Vagina (tissue), 2 donors: ENCODE measurements around the gene PGAM5. TPM values are rescaled to one million over a fixed set of nuclear protein-coding genes. Genes with fewer than 3 reads are reported as not detected.
A peak's percentile ranks its signal among the peaks of the same experiment; 100 is the strongest.

ENCODE experiments used
- DNase-seq, 2 donors: peaks; one replicate each; pipeline ENCODE4 v3.0.0-alpha.2; 2017; ENCODE audit errors: extremely low spot score in 2 of 2
- H3K27ac ChIP-seq: fragments of 200-600 bp; sonication (generic); one replicate; pipeline ENCODE4 v1.5.1; 2019
- H3K27me3 ChIP-seq: fragments of 200-600 bp; sonication (generic); one replicate; pipeline ENCODE4 v1.5.1; 2019
- H3K36me3 ChIP-seq, 2 donors: fragments of 200-600 bp; sonication (generic); one replicate each; pipeline ENCODE4 v1.5.1; 2017 to 2019
- H3K4me1 ChIP-seq: fragments of 200-600 bp; sonication (generic); one replicate; pipeline ENCODE4 v1.5.1; 2019
- H3K4me3 ChIP-seq, 2 donors: fragments of 200-600 bp; sonication (generic); 1 replicate in 1 of 2; 2 replicates in 1 of 2; pipeline ENCODE4 v1.5.1; 2016 to 2019
- H3K9me3 ChIP-seq: fragments of 200-600 bp; sonication (generic); one replicate; pipeline ENCODE4 v1.5.1; 2019
- POLR2A ChIP-seq, 2 donors: fragments of 450-650 bp; IDR thresholded peaks; one replicate each; pipeline ENCODE4 v1.6.1; 2017; ENCODE audit warnings: antibody characterized with exemption in 2 of 2, mild to moderate bottlenecking in 2 of 2, moderate library complexity in 2 of 2
- POLR2AphosphoS5 ChIP-seq, 2 donors: sonication (generic); formaldehyde crosslinking; IDR thresholded peaks; one replicate each; pipeline ENCODE4 v1.9.0; 2017; ENCODE audit warnings: antibody characterized with exemption in 2 of 2, mild to moderate bottlenecking in 2 of 2, low read depth in 1 of 2; ENCODE audit not compliant: insufficient read depth in 1 of 2
- intact Hi-C: fragments of 100-400 bp; cut with DNase I; formaldehyde crosslinking; loops from one replicate; pipeline ENCODE4 v1.15.1; 2023
- total RNA-seq: library from RNA; depleted of rRNA; stranded (reverse); fragments of >200 nt; gene quantifications from one replicate; pipeline ENCODE4 v1.2.3, GENCODE V29; 2016
- TF ChIP-seq, protein P1 (sequence below), 3 experiments: fragments of 450-650 bp in 2 of 3; fragments of 200-600 bp in 1 of 3; sonication (generic) in 1 of 3; IDR thresholded peaks; one replicate each; pipeline ENCODE4 v1.5.1; 2017 to 2019; ENCODE audit warnings: antibody characterized with exemption in 3 of 3, mild to moderate bottlenecking in 2 of 3, moderate library complexity in 2 of 3

Gene PGAM5
- total RNA-seq, 1 donor from 2014 or later, result 27.0 TPM

DNA sequence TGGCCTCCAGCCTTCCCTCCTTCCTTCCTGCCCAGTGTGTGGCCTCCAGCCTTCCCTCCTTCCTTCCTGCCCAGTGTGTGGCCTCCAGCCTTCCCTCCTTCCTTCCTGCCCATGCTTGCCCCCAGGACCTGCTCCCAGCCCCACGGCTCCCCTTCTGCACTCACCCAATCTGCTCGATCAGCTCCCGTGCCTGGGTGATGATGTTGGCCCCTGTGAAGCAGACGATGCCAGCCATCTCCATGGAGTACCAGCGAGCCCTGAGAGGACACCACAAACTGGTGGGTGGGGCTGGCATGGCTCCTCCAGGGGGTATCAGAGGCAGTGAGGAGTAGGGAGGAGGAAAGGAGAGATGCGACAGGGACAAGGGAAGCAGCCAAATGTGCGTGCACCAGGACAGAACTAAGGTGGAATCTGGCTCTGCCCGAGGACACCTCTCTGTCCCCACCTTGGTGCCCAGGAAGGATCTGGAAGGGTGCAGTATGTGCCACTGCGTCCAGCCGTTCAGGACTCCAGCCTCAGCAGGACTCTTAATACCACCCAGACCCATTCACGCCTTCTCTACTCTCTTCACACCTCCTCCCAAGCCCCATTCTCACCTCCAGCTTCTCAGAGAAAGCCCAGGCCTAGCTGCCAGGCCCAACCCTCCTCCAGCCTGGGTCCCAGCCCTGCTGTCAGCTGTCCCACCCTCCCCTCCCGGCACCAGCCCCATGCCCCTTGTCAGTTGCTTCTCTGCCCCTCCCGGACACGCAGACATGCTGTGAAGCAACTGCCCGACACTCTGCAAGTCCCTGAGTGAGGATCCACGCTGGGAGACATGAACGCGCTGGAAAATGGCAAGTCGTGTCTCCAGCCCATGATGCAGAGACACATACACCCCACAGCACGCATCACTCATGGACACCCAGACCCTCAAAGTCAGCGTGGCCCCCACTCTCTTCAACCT is 46.2 kb upstream of the PGAM5 start:
- DNase-seq, result peak in 1 of 2 donors; percentile 90
- TF ChIP-seq POLR2AphosphoS5 (IDR thresholded peaks at IDR 0.05; ENCODE audit: insufficient read depth in 1 of 2, low read depth in 1 of 2) (no peak), POLR2A (IDR thresholded peaks at IDR 0.05) (no peak)
- TF ChIP-seq, protein P1, sequence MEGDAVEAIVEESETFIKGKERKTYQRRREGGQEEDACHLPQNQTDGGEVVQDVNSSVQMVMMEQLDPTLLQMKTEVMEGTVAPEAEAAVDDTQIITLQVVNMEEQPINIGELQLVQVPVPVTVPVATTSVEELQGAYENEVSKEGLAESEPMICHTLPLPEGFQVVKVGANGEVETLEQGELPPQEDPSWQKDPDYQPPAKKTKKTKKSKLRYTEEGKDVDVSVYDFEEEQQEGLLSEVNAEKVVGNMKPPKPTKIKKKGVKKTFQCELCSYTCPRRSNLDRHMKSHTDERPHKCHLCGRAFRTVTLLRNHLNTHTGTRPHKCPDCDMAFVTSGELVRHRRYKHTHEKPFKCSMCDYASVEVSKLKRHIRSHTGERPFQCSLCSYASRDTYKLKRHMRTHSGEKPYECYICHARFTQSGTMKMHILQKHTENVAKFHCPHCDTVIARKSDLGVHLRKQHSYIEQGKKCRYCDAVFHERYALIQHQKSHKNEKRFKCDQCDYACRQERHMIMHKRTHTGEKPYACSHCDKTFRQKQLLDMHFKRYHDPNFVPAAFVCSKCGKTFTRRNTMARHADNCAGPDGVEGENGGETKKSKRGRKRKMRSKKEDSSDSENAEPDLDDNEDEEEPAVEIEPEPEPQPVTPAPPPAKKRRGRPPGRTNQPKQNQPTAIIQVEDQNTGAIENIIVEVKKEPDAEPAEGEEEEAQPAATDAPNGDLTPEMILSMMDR (IDR thresholded peaks at IDR 0.05), result no peak
- Histone ChIP-seq H3K27me3 (no peaks in the 10 kb centered on the region), H3K4me1 (no peaks in the 10 kb centered on the region), H3K36me3 (peaks cover 5 to 81% of the 10 kb centered on the region in 2 donors), H3K4me3 (no peak overlapping the region), H3K9me3 (no peaks in the 10 kb centered on the region), H3K27ac (no peak overlapping the region)
- intact Hi-C loops, result no loop called here

GRCh38 chr12:132665149-132665491 is 45.5 kb upstream of the PGAM5 start:
- DNase-seq, result no peak
- Histone ChIP-seq H3K36me3 (peaks cover 5 to 76% of the 10 kb centered on the region in 2 donors), H3K27ac (no peak overlapping the region), H3K27me3 (no peaks in the 10 kb centered on the region), H3K9me3 (no peaks in the 10 kb centered on the region), H3K4me3 (no peak overlapping the region), H3K4me1 (no peaks in the 10 kb centered on the region)
- intact Hi-C loops, result no loop called here
- no peak for TF ChIP-seq POLR2AphosphoS5 (IDR thresholded peaks at IDR 0.05; ENCODE audit: insufficient read depth in 1 of 2, low read depth in 1 of 2)

DNA sequence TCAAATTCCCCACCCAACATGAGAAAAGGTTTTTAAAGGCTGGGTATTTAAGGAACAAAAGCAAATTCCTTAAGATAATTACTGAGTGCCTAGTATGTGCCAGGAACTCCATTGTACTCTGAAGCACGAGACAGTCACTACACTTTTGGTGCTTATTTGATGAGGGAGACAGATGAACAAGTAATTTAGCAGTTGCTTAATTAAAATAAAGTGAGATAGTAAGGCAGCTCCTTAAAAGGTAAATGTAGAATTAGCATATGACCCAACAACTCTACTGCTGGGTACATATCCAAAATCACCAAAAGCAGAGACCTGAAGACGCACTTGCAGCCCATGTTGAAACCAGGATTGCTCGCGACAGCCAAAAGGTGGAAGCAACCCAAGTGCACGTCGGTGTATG is 44.8 kb upstream of the PGAM5 start:
- no peaks in the 10 kb centered on the region for H3K4me1 ChIP-seq
- H3K27me3 ChIP-seq, result no peaks in the 10 kb centered on the region
- H3K4me3 ChIP-seq, result no peak overlapping the region
- H3K27ac ChIP-seq, result no peak overlapping the region
- TF ChIP-seq POLR2A (IDR thresholded peaks at IDR 0.05) (no peak), POLR2AphosphoS5 (IDR thresholded peaks at IDR 0.05; ENCODE audit: insufficient read depth in 1 of 2, low read depth in 1 of 2) (no peak)
- TF ChIP-seq, protein P1 (IDR thresholded peaks at IDR 0.05), result no peak
- DNase-seq, result no peak
- intact Hi-C loops, result no loop called here
- H3K36me3 ChIP-seq, result peaks cover 5 to 75% of the 10 kb centered on the region in 2 donors
- no peaks in the 10 kb centered on the region for H3K9me3 ChIP-seq

DNA sequence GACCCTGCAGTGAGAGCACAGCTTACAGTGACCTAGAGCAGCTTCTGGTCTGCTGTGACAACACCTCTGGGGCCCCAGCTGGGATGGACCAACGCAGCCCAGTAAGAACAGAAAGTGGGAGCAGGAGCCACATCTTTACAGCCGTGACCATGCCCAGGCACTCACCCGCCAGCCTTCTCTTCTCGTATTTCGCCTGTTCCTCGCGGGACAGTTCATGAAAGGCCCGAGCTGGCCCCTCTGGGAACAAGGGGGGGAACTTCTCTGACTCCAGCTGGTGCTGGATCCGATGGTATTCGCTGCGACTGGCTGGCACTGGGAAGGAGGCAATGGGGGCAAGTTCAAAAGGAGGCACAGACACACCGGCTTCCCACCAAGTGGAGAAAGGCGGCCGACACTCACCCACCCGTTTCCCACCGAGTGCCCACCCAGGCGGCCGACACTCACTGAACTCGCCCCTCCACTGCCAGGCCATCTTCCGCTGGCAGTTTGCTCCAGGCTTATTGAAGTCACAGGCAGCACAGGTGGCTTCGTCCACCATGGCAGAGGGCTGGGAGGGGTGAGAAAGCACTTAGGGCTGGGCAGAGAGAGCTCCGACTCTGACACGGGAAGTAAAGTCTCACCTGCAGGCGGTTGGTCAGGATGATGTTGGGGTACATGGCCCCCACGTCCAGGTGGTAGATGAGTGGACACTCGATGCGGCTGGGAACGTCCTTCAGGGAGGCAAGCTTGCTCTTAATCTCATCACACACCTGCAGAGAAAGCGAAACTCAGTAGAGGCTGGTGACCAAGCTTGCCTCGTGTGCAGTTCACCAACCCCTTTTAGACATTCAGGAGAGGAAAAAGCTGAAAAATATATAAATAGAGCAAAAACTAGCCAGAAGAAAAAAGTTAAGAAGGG is 42.2 kb upstream of the PGAM5 start:
- no peaks in the 10 kb centered on the region for H3K27me3 ChIP-seq
- no peaks in the 10 kb centered on the region for H3K4me1 ChIP-seq
- H3K9me3 ChIP-seq, result no peaks in the 10 kb centered on the region
- no peak overlapping the region for H3K4me3 ChIP-seq
- peaks cover 5 to 77% of the 10 kb centered on the region in 2 donors for H3K36me3 ChIP-seq
- DNase-seq, result no peak
- TF ChIP-seq, protein P1 (IDR thresholded peaks at IDR 0.05), result no peak
- TF ChIP-seq POLR2AphosphoS5 (IDR thresholded peaks at IDR 0.05; ENCODE audit: insufficient read depth in 1 of 2, low read depth in 1 of 2), result no peak
- no peak for TF ChIP-seq POLR2A (IDR thresholded peaks at IDR 0.05)
- intact Hi-C loops, result no loop called here
- H3K27ac ChIP-seq, result no peak overlapping the region

DNA sequence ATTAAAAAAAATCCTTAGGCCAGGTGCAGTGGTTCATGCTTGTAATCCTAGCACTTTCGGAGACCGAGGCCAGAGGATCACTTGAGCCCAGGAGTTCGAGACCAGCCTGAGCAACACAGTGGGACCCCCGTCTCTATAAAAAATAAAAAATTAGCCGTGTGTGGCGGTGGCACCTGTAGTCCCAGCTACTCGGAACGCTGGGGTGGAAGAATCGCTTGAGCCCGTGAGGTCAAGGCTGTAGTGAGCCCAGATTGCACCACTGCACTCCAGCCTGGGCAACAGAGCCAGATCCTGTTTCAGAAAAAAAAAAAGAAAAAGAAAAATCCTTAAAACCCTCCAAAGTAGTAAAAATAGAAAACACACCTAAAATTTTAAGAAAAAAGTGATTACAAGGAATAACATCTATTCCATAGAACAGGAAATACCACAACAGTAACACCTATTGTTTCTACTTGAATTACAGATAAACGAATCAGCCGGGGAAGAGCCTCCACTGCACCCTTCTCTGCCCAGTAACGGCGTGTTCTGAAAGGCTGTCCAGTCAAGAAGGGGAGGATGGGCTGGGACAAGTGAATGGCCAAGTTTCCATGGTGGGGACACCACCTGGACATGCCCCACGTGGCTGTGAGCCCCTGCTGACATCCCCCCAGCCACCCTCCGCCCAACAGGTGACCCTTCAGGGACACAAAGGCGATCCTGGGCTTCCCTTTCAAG is 41.3 kb upstream of the PGAM5 start:
- intact Hi-C loops, result no loop called here
- H3K9me3 ChIP-seq, result no peaks in the 10 kb centered on the region
- DNase-seq, result no peak
- no peak overlapping the region for H3K4me3 ChIP-seq
- no peaks in the 10 kb centered on the region for H3K4me1 ChIP-seq
- TF ChIP-seq, protein P1 (IDR thresholded peaks at IDR 0.05), result no peak
- TF ChIP-seq POLR2AphosphoS5 (IDR thresholded peaks at IDR 0.05; ENCODE audit: insufficient read depth in 1 of 2, low read depth in 1 of 2) (no peak), POLR2A (IDR thresholded peaks at IDR 0.05) (no peak)
- no peak overlapping the region for H3K27ac ChIP-seq
- H3K27me3 ChIP-seq, result no peaks in the 10 kb centered on the region
- H3K36me3 ChIP-seq, result peaks cover 5 to 70% of the 10 kb centered on the region in 2 donors
